ENCODE measurements around the gene CCDC137. TPM values are rescaled to one million over a fixed set of nuclear protein-coding genes. Genes with fewer than 3 reads are reported as not detected.

CCDC137 gene
- total RNA-seq, 1 experiment from 2014 or later, result 49.9 TPM

DNA sequence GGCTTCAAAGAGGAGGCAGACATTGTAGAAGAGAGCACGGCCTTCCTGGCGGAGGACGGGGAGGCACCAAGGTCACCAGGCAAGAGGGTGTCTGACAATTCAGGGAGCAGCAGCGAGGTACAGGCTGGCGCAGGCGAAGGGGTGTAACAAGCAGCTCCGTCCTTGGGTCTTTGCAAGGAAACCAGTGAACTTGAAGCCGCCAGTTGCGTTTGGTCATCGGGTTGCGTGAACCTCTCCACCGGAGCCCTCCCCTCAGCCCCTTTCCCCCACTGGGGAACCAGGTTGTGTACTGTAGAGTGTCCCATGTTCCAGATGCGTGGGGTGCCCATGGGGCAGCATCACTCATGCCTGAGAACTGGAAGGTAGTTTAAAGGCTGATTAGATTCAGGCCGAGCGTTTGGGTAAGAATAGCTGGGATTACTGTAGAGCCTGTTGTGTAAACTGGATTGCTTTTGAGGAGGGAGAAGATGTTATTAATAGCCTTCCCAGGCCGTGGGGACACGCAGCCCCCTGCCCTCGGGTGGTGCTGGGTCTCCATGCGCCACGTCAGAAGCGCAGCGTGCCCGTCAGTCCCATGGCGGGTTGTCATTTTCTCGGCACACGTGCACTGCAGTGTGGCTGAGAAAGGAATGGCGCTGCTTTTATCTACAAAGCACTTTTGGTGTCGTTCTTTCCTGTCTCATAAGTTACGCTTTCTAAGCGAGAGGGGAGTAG lies 39.1 kb downstream of the CCDC137 start:
- intact Hi-C loops (cut with micrococcal nuclease), result no loop called here
- Histone ChIP-seq H3K27me3 (ENCODE audit: low read length) (no peaks in the 10 kb centered on the region), H3K9ac (ENCODE audit: low read length) (no peak overlapping the region), H4K20me1 (ENCODE audit: low read length) (peaks cover 15% of the 10 kb centered on the region; the same call in 1 of the 2 replicates), H3K9me3 (ENCODE audit: low read length) (no peaks in the 10 kb centered on the region), H3K4me1 (ENCODE audit: insufficient read depth, low read length) (peaks cover 30% of the 10 kb centered on the region), H3K27ac (ENCODE audit: low read length) (no peak overlapping the region), H3K79me2 (ENCODE audit: low read length) (peaks cover 61% of the 10 kb centered on the region), H3F3A (ENCODE audit: low read length, unreplicated experiment) (no peaks in the 10 kb centered on the region), H3K4me2 (ENCODE audit: low read length) (no peak overlapping the region), H3K4me3 (ENCODE audit: low read length) (no peak overlapping the region), H3K9me2 (replicated peaks; ENCODE audit: low read length) (no peaks in the 10 kb centered on the region), H3K36me3 (ENCODE audit: low read depth, low read length) (peaks cover 40% of the 10 kb centered on the region), H2AFZ (ENCODE audit: low read length) (no peak overlapping the region)
- ChIA-PET CTCF (no interaction called here), POLR2A (ENCODE audit: unreplicated experiment) (no interaction called here)
- no peak for ATAC-seq
- BruUV-seq (replicated peaks), result no TSS peak
- TF ChIP-seq EZH2phosphoT487 (IDR thresholded peaks at IDR 0.05; ENCODE audit: borderline replicate concordance, low read length) (no peak), EZH2 (IDR thresholded peaks at IDR 0.05; ENCODE audit: low read length, unreplicated experiment) (no peak)
- TF ChIP-seq, protein P1, sequence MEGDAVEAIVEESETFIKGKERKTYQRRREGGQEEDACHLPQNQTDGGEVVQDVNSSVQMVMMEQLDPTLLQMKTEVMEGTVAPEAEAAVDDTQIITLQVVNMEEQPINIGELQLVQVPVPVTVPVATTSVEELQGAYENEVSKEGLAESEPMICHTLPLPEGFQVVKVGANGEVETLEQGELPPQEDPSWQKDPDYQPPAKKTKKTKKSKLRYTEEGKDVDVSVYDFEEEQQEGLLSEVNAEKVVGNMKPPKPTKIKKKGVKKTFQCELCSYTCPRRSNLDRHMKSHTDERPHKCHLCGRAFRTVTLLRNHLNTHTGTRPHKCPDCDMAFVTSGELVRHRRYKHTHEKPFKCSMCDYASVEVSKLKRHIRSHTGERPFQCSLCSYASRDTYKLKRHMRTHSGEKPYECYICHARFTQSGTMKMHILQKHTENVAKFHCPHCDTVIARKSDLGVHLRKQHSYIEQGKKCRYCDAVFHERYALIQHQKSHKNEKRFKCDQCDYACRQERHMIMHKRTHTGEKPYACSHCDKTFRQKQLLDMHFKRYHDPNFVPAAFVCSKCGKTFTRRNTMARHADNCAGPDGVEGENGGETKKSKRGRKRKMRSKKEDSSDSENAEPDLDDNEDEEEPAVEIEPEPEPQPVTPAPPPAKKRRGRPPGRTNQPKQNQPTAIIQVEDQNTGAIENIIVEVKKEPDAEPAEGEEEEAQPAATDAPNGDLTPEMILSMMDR (conservative IDR thresholded peaks at IDR 0.05; ENCODE audit: low read depth, low read length), result no peak
- DNase-seq, result no peak

DNA sequence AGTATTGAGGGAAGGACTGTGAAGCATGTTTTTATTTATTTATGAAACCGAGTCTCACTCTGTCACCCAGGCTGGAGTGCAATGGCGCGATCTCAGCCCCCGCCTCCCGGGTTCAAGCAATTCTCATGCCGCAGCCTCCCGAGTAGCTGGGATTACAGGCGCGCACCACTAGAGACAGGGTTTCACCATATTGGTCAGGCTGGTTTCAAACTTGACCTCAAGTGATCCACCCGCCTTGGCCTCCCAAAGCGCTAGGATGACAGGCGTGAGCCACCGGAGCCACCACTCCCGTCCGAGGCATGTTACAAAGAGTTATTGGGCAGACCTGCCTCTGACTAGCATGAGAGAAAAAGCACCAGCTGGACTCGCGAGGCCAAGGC lies 39.7 kb downstream of the CCDC137 start:
- ATAC-seq (no peak), DNase-seq (no peak)
- H3K4me2 ChIP-seq (ENCODE audit: low read length), result no peak overlapping the region
- POLR2A ChIA-PET (ENCODE audit: unreplicated experiment), result no interaction called here
- H3K79me2 ChIP-seq (ENCODE audit: low read length), result peaks cover 55% of the 10 kb centered on the region
- peaks cover 30% of the 10 kb centered on the region for H3K4me1 ChIP-seq (ENCODE audit: insufficient read depth, low read length)
- H3K9ac ChIP-seq (ENCODE audit: low read length), result no peak overlapping the region
- intact Hi-C loops (cut with micrococcal nuclease), result no loop called here
- no peaks in the 10 kb centered on the region for H3K27me3 ChIP-seq (ENCODE audit: low read length)
- CTCF ChIA-PET, result no interaction called here
- no peaks in the 10 kb centered on the region for H3K9me3 ChIP-seq (ENCODE audit: low read length)
- peaks cover 35% of the 10 kb centered on the region for H3K36me3 ChIP-seq (ENCODE audit: low read depth, low read length)
- H3K27ac ChIP-seq (ENCODE audit: low read length), result no peak overlapping the region
- TF ChIP-seq EZH2 (IDR thresholded peaks at IDR 0.05; ENCODE audit: low read length, unreplicated experiment) (no peak), EZH2phosphoT487 (IDR thresholded peaks at IDR 0.05; ENCODE audit: borderline replicate concordance, low read length) (no peak)
- TF ChIP-seq, protein P1 (conservative IDR thresholded peaks at IDR 0.05; ENCODE audit: low read depth, low read length), result no peak
- H3F3A ChIP-seq (ENCODE audit: low read length, unreplicated experiment), result peaks cover 5% of the 10 kb centered on the region
- no TSS peak for BruUV-seq (replicated peaks)
- H3K4me3 ChIP-seq (ENCODE audit: low read length), result no peak overlapping the region
- H4K20me1 ChIP-seq (ENCODE audit: low read length), result peaks cover 10% of the 10 kb centered on the region; the same call in 1 of the 2 replicates
- H2AFZ ChIP-seq (ENCODE audit: low read length), result no peak overlapping the region
- H3K9me2 ChIP-seq (replicated peaks; ENCODE audit: low read length), result no peaks in the 10 kb centered on the region
